K562 (cell line): ENCODE data around the gene CDH12. TPM values are rescaled to one million over a fixed set of nuclear protein-coding genes. Genes with fewer than 3 reads are reported as not detected.

Experiments used
- ATAC-seq: fragments of 200-7000 bp; cut with Tn5 transposase; 3 replicates; pipeline ENCODE4 v1.9.1; 2020; ENCODE audit warnings: moderate library complexity
- BruUV-seq: library from RNA; stranded (reverse); fragments of 400-500 nt; replicated peaks from 2 replicates; lab custom pipeline; 2021; lab: Mats Ljungman, UMichigan
- CTCF ChIA-PET: fragments of 300-600 bp; formaldehyde crosslinking; extraction: SDS; loops from one replicate; lab custom pipeline; 2021; ENCODE audit warnings: low intra/inter-chr PET ratio; lab: Yijun Ruan, JAX
- POLR2A ChIA-PET: fragments of 300-600, 350-650 bp; sonication (Branson Sonifier 250); formaldehyde crosslinking; extraction: SDS; loops from one replicate; lab custom pipeline; 2021; ENCODE audit warnings: antibody characterized with exemption, inconsistent platforms; lab: Yijun Ruan, JAX
- DNase-seq, 4 experiments: peaks; one replicate each; pipeline versions ENCODE4 v3.0.0 to v3.0.0-alpha.2; 2011 to 2018; ENCODE audit warnings: low spot score in 3 of 4, mixed read lengths in 3 of 4; ENCODE audit errors: extremely low read depth in 1 of 4
- FAIRE-seq: peaks from 2 replicates; lab custom pipeline; 2011; peaks lifted over from hg19 to GRCh38; lab: Jason Lieb, UNC
- H2AFZ ChIP-seq: 2 replicates; pipeline ENCODE4 v1.6.0; 2011; ENCODE audit warnings: low read depth, low read length, control low read depth, inconsistent platforms
- H3K27ac ChIP-seq: fragments of 200-600 bp; 3 replicates; pipeline ENCODE4 v1.8.0; 2011; ENCODE audit warnings: low read depth, mild to moderate bottlenecking, control low read depth, inconsistent platforms, low read length, moderate library complexity, mixed read lengths; ENCODE audit errors: extremely low read depth
- H3K27me3 ChIP-seq, 2 experiments: fragments of 300-600 bp in 1 of 2; 2 replicates in 1 of 2; 3 replicates in 1 of 2; pipeline versions ENCODE4 v1.6.0 to v1.8.0; 2011; ENCODE audit warnings: inconsistent platforms in 2 of 2, low read length in 2 of 2, mild to moderate bottlenecking in 1 of 2, mixed read lengths in 1 of 2, moderate library complexity in 1 of 2; ENCODE audit not compliant: control insufficient read depth in 2 of 2, insufficient read depth in 2 of 2
- H3K36me3 ChIP-seq: fragments of 300-600 bp; 3 replicates; pipeline ENCODE4 v1.8.0; 2011; ENCODE audit warnings: mild to moderate bottlenecking, low read length, inconsistent platforms; ENCODE audit not compliant: control insufficient read depth, insufficient read depth
- H3K4me1 ChIP-seq, 2 experiments: fragments of 200-600 bp in 1 of 2; replicated peaks in 1 of 2; 2 replicates in 1 of 2; 3 replicates in 1 of 2; pipeline versions ENCODE4 v1.5.1 to v1.8.0; 2011; ENCODE audit warnings: inconsistent platforms in 2 of 2, low read length in 2 of 2, mild to moderate bottlenecking in 1 of 2, mixed read lengths in 1 of 2, moderate library complexity in 1 of 2; ENCODE audit not compliant: control insufficient read depth in 2 of 2, insufficient read depth in 2 of 2
- H3K4me2 ChIP-seq: 2 replicates; pipeline ENCODE4 v1.6.1; 2011; ENCODE audit warnings: low read length, control low read depth, inconsistent platforms, mixed read lengths; ENCODE audit not compliant: insufficient read depth
- H3K4me3 ChIP-seq: fragments of 200-600 bp; sonication (generic), shearing (Covaris generic); 2 replicates; pipeline ENCODE4 v1.5.1; 2016; ENCODE audit warnings: control low read depth, inconsistent platforms
- H3K79me2 ChIP-seq: fragments of 200-600 bp; 3 replicates; pipeline ENCODE4 v1.8.0; 2011; ENCODE audit warnings: low read length, inconsistent platforms; ENCODE audit not compliant: control insufficient read depth, insufficient read depth
- H3K9ac ChIP-seq, 2 experiments: 2 replicates each; pipeline versions ENCODE4 v1.6.0 to v1.6.1; 2011; ENCODE audit warnings: low read depth in 2 of 2, low read length in 2 of 2, control low read depth in 1 of 2, inconsistent platforms in 1 of 2, mild to moderate bottlenecking in 1 of 2, mixed read lengths in 1 of 2; ENCODE audit not compliant: insufficient read depth in 1 of 2
- H3K9me1 ChIP-seq: one replicate; pipeline ENCODE4 v1.6.0; 2011; ENCODE audit warnings: inconsistent platforms, mild to moderate bottlenecking, low read length, moderate library complexity; ENCODE audit not compliant: control insufficient read depth, insufficient read depth
- H3K9me3 ChIP-seq: replicated peaks from 2 replicates; pipeline ENCODE4 v1.5.1; 2011; ENCODE audit warnings: low read depth, low read length, inconsistent platforms; ENCODE audit not compliant: control insufficient read depth, insufficient read depth
- H4K20me1 ChIP-seq: replicated peaks from 2 replicates; pipeline ENCODE4 v1.6.1; 2011; ENCODE audit warnings: low read length, inconsistent platforms, mixed read lengths; ENCODE audit not compliant: control insufficient read depth, insufficient read depth
- CTBP1 ChIP-seq: fragments of 450-650 bp; IDR thresholded peaks from 2 replicates; pipeline ENCODE4 v1.6.1; 2016; ENCODE audit warnings: borderline replicate concordance
- CUX1 ChIP-seq: fragments of 200-800 bp; sonication (Bioruptor generic); IDR thresholded peaks from 2 replicates; pipeline ENCODE4 v1.6.1; 2016; ENCODE audit warnings: missing genetic modification characterization, missing compliant biosample characterization
- EP300 ChIP-seq: IDR thresholded peaks from 2 replicates; pipeline ENCODE4 v1.6.1; 2012; ENCODE audit warnings: low read length, improper control_type of control experiment
- GTF2F1 ChIP-seq: IDR thresholded peaks from 2 replicates; pipeline ENCODE4 v1.6.1; 2011; ENCODE audit warnings: low read depth, low read length, improper control_type of control experiment
- HIVEP1 ChIP-seq: fragments of 250-450 bp; sonication (Bioruptor Pico); IDR thresholded peaks from 2 replicates; pipeline ENCODE4 v1.4.0; 2020; ENCODE audit warnings: mild to moderate bottlenecking
- HNRNPUL1 ChIP-seq: fragments of 200-400 bp; formaldehyde crosslinking; IDR thresholded peaks from 2 replicates; pipeline ENCODE4 v1.6.1; 2017; ENCODE audit warnings: low read length
- MIER1 ChIP-seq: fragments of 450-650 bp; IDR thresholded peaks from 2 replicates; pipeline ENCODE4 v1.6.1; 2016; ENCODE audit warnings: antibody characterized with exemption, mild to moderate bottlenecking, low read depth
- MTA2 ChIP-seq: fragments of 450-650 bp; IDR thresholded peaks from 2 replicates; pipeline ENCODE4 v1.6.1; 2016; ENCODE audit warnings: low read depth
- MTF1 ChIP-seq: fragments of 250-450 bp; sonication (Bioruptor Pico); IDR thresholded peaks from 2 replicates; pipeline ENCODE4 v1.9.0; 2021; ENCODE audit warnings: moderate library complexity, mild to moderate bottlenecking, inconsistent platforms, borderline replicate concordance
- NCOA1 ChIP-seq: fragments of 450-650 bp; IDR thresholded peaks from 2 replicates; pipeline ENCODE4 v1.6.1; 2016; ENCODE audit warnings: low read depth
- RAD51 ChIP-seq: fragments of 450-650 bp; IDR thresholded peaks from 2 replicates; pipeline ENCODE4 v1.7.1; 2016; ENCODE audit warnings: low read depth, mild to moderate bottlenecking, borderline replicate concordance
- RFX5 ChIP-seq: IDR thresholded peaks from 2 replicates; pipeline ENCODE4 v1.6.1; 2011; ENCODE audit warnings: low read depth, mild to moderate bottlenecking, improper control_type of control experiment, low read length
- ZNF184 ChIP-seq: sonication (generic); formaldehyde crosslinking; IDR thresholded peaks from 2 replicates; pipeline ENCODE4 v1.5.0; 2020; ENCODE audit warnings: missing genetic modification reagents
- ZNF253 ChIP-seq: fragments of 250-450 bp; sonication (Bioruptor Pico); conservative IDR thresholded peaks from 2 replicates; pipeline ENCODE4 v1.6.1; 2021; ENCODE audit warnings: mild to moderate bottlenecking
- ZNF740 ChIP-seq, 3 experiments: fragments of 200-800 bp in 1 of 3; sonication (Bioruptor generic) in 1 of 3; sonication (generic) in 1 of 3; formaldehyde crosslinking in 1 of 3; IDR thresholded peaks; 2 replicates each; pipeline versions ENCODE4 v1.6.1 to v1.8.0; 2016 to 2022; ENCODE audit warnings: mild to moderate bottlenecking in 2 of 3, missing compliant biosample characterization in 2 of 3, missing genetic modification characterization in 2 of 3, missing genetic modification reagents in 1 of 3
- in situ Hi-C: fragments of 300-500 bp; cut with MboI; formaldehyde crosslinking; loops from 4 replicates; pipeline ENCODE4 v1.15.0; 2018; ENCODE audit warnings: inconsistent platforms, mixed read lengths
- intact Hi-C: fragments of 100-400 bp; cut with micrococcal nuclease; formaldehyde crosslinking; loops from 2 replicates; pipeline ENCODE4 v1.14.2; 2022
- polyA plus RNA-seq, 8 experiments: library from polyadenylated mRNA; depleted of rRNA in 4 of 8; stranded (reverse) in 5 of 8; unstranded in 3 of 8; fragments of >200 nt; fragmentation: Nextera tagmentation in 2 of 8; fragmentation: Illumina TruSeq in 1 of 8; extraction: Ambion mirVana in 2 of 8; extraction: Trizol in 1 of 8; gene quantifications; 2 replicates each; pipeline versions ENCODE4 v1.2.1 to v1.2.3, GENCODE V29; 2011 to 2014; ENCODE audit warnings: inconsistent platforms in 1 of 8, missing spikeins in 1 of 8
- total RNA-seq, 7 experiments: library from RNA; depleted of rRNA in 6 of 7; stranded (reverse); fragments of >200 nt in 6 of 7; fragmentation: Illumina TruSeq in 2 of 7; extraction: Trizol in 2 of 7; gene quantifications; 2 replicates each; pipeline versions ENCODE4 v1.2.1 to v1.2.3, GENCODE V29; 2011 to 2021; ENCODE audit warnings: low replicate concordance in 1 of 7
- TF ChIP-seq, protein P1 (sequence below): sonication (generic); formaldehyde crosslinking; IDR thresholded peaks from 2 replicates; pipeline ENCODE4 v1.8.1; 2023; ENCODE audit warnings: mild to moderate bottlenecking, missing genetic modification reagents

The CDH12 gene
- total and polyA plus RNA-seq, 9 of the 15 experiments (the other 6 are each of a cell fraction or from before 2014, with no cell fraction given): 0.03 to 1.7 (median 0.37) TPM

GRCh38 chr5:22245770-22246169 is 607.4 kb downstream of the CDH12 start:
- H3K4me2 ChIP-seq: no peak overlapping the region
- H3K36me3 ChIP-seq: no peaks in the 10 kb centered on the region
- in situ Hi-C loops: no loop called here
- ATAC-seq (no peak), FAIRE-seq (no peak), DNase-seq (no peak)
- H3K9me1 ChIP-seq: no peaks in the 10 kb centered on the region
- H2AFZ ChIP-seq: no peak overlapping the region
- no peaks in the 10 kb centered on the region for H4K20me1 ChIP-seq
- ChIA-PET CTCF (no interaction called here), POLR2A (no interaction called here)
- H3K27me3 ChIP-seq: no peaks in the 10 kb centered on the region
- H3K4me3 ChIP-seq: no peak overlapping the region
- H3K9ac ChIP-seq: no peak overlapping the region
- BruUV-seq: no TSS peak
- H3K9me3 ChIP-seq: no peaks in the 10 kb centered on the region
- intact Hi-C loops: no loop called here
- no peak overlapping the region for H3K27ac ChIP-seq
- H3K4me1 ChIP-seq: no peaks in the 10 kb centered on the region
- no peaks in the 10 kb centered on the region for H3K79me2 ChIP-seq
- TF ChIP-seq, protein P1, sequence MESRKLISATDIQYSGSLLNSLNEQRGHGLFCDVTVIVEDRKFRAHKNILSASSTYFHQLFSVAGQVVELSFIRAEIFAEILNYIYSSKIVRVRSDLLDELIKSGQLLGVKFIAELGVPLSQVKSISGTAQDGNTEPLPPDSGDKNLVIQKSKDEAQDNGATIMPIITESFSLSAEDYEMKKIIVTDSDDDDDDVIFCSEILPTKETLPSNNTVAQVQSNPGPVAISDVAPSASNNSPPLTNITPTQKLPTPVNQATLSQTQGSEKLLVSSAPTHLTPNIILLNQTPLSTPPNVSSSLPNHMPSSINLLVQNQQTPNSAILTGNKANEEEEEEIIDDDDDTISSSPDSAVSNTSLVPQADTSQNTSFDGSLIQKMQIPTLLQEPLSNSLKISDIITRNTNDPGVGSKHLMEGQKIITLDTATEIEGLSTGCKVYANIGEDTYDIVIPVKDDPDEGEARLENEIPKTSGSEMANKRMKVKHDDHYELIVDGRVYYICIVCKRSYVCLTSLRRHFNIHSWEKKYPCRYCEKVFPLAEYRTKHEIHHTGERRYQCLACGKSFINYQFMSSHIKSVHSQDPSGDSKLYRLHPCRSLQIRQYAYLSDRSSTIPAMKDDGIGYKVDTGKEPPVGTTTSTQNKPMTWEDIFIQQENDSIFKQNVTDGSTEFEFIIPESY (CRISPR knock-in tag): no peak
- TF ChIP-seq RAD51: no peak
- no peak for TF ChIP-seq ZNF740 (CRISPR knock-in tag; IDR thresholded peaks at IDR 0.05)
- no peak for TF ChIP-seq ZNF740 (tag; IDR thresholded peaks at IDR 0.05)
- no peak for TF ChIP-seq ZNF184 (CRISPR knock-in tag)
- no peak for TF ChIP-seq RFX5
- no peak for TF ChIP-seq MIER1
- no peak for TF ChIP-seq ZNF253
- TF ChIP-seq HNRNPUL1: no peak
- TF ChIP-seq CTBP1: no peak
- no peak for TF ChIP-seq GTF2F1
- no peak for TF ChIP-seq MTA2
- TF ChIP-seq EP300: no peak
- no peak for TF ChIP-seq MTF1
- TF ChIP-seq NCOA1: no peak
- TF ChIP-seq CUX1 (CRISPR knock-in tag): no peak
- no peak for TF ChIP-seq HIVEP1 (CRISPR knock-in tag)
